ENCODE data around the gene RNF32. TPM values are rescaled to one million over a fixed set of nuclear protein-coding genes. Genes with fewer than 3 reads are reported as not detected.

Gene RNF32
- total RNA-seq, 1 experiment from 2014 or later, result 3.5 TPM

DNA sequence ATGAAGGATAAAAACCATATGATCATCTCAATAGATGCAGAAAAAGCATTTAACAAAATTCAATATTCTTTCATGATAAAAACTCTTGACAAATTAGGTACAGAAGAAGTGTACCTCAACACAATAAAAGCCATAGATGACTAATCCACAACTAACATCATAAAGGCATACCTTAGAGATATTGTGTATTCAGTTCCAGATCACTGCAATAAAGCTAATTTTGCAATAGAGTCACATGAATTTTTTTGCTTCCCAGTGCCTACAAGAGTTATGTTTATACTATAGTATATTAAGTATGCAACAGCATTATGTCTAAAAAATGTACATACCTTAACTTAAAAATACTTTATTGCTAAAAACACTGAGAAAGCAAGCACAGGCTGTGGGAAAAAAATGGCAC, 18.9 kb upstream of the RNF32 start:
- ATAC-seq (no peak), DNase-seq (ENCODE audit: low read depth, low spot score) (no peak)
- no peak overlapping the region for H3K27ac ChIP-seq (ENCODE audit: low read length)
- H3K4me1 ChIP-seq (ENCODE audit: control insufficient read depth, insufficient read depth, low read length), result no peaks in the 10 kb centered on the region
- H3K27me3 ChIP-seq (ENCODE audit: control insufficient read depth, insufficient read depth, low read length), result no peaks in the 10 kb centered on the region
- no TSS peak for BruUV-seq (replicated peaks)
- in situ Hi-C loops (cut with HindIII; ENCODE audit: low pct_unique_long_range_greater_than_20kb, low sequenced_read_pairs) (no loop called here), intact Hi-C loops (cut with micrococcal nuclease; ENCODE audit: unreplicated experiment) (no loop called here)
- no peaks in the 10 kb centered on the region for H3K9me3 ChIP-seq (ENCODE audit: control insufficient read depth, insufficient read depth, low read depth, low read length)
- TF ChIP-seq SIN3A (IDR thresholded peaks at IDR 0.05; ENCODE audit: borderline replicate concordance, insufficient read depth, low read depth, low read length), result no peak
- TF ChIP-seq, protein P1, sequence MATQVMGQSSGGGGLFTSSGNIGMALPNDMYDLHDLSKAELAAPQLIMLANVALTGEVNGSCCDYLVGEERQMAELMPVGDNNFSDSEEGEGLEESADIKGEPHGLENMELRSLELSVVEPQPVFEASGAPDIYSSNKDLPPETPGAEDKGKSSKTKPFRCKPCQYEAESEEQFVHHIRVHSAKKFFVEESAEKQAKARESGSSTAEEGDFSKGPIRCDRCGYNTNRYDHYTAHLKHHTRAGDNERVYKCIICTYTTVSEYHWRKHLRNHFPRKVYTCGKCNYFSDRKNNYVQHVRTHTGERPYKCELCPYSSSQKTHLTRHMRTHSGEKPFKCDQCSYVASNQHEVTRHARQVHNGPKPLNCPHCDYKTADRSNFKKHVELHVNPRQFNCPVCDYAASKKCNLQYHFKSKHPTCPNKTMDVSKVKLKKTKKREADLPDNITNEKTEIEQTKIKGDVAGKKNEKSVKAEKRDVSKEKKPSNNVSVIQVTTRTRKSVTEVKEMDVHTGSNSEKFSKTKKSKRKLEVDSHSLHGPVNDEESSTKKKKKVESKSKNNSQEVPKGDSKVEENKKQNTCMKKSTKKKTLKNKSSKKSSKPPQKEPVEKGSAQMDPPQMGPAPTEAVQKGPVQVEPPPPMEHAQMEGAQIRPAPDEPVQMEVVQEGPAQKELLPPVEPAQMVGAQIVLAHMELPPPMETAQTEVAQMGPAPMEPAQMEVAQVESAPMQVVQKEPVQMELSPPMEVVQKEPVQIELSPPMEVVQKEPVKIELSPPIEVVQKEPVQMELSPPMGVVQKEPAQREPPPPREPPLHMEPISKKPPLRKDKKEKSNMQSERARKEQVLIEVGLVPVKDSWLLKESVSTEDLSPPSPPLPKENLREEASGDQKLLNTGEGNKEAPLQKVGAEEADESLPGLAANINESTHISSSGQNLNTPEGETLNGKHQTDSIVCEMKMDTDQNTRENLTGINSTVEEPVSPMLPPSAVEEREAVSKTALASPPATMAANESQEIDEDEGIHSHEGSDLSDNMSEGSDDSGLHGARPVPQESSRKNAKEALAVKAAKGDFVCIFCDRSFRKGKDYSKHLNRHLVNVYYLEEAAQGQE (IDR thresholded peaks at IDR 0.05; ENCODE audit: insufficient read depth in 1 of 2, low read depth in 2 of 2, low read length in 1 of 2), result no peak
- TF ChIP-seq TCF7L2 (IDR thresholded peaks at IDR 0.05; ENCODE audit: low read depth, low read length), result no peak
- TF ChIP-seq, protein P2, sequence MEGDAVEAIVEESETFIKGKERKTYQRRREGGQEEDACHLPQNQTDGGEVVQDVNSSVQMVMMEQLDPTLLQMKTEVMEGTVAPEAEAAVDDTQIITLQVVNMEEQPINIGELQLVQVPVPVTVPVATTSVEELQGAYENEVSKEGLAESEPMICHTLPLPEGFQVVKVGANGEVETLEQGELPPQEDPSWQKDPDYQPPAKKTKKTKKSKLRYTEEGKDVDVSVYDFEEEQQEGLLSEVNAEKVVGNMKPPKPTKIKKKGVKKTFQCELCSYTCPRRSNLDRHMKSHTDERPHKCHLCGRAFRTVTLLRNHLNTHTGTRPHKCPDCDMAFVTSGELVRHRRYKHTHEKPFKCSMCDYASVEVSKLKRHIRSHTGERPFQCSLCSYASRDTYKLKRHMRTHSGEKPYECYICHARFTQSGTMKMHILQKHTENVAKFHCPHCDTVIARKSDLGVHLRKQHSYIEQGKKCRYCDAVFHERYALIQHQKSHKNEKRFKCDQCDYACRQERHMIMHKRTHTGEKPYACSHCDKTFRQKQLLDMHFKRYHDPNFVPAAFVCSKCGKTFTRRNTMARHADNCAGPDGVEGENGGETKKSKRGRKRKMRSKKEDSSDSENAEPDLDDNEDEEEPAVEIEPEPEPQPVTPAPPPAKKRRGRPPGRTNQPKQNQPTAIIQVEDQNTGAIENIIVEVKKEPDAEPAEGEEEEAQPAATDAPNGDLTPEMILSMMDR (IDR thresholded peaks at IDR 0.05), result no peak
- TF ChIP-seq POLR2AphosphoS5 (IDR thresholded peaks at IDR 0.05; ENCODE audit: low read depth, low read length), result no peak
- ChIA-PET CTCF (no interaction called here), POLR2A (no interaction called here)
- H3K4me3 ChIP-seq (ENCODE audit: low read depth in 2 of 2, low read length in 2 of 2), result no peak overlapping the region
- H3K36me3 ChIP-seq (ENCODE audit: control insufficient read depth, insufficient read depth, low read length), result no peaks in the 10 kb centered on the region

DNA sequence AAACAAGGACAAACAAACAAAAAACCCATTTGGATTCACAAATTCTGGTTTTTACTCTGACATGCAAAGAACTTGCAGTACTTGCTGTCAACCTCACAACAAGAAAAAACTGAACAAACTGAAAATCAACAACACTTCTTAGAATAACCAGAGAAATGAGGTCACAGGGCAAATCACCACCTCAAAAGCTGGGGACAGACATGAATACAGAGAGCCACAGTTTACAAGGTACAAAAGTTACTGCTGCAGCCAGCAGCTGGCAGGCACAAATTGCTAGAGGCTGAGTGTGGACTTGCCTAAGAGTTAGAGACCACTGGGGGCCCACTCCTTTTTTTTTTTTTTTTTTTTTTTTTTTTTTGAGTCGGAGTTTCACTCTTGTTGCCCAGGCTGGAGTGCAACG, 15.0 kb upstream of the RNF32 start:
- no peaks in the 10 kb centered on the region for H3K27me3 ChIP-seq (ENCODE audit: control insufficient read depth, insufficient read depth, low read length)
- ATAC-seq (no peak), DNase-seq (ENCODE audit: low read depth, low spot score) (no peak)
- H3K9me3 ChIP-seq (ENCODE audit: control insufficient read depth, insufficient read depth, low read depth, low read length), result peaks cover 6% of the 10 kb centered on the region; the same call in 1 of the 2 replicates
- H3K36me3 ChIP-seq (ENCODE audit: control insufficient read depth, insufficient read depth, low read length), result no peaks in the 10 kb centered on the region
- intact Hi-C loops (cut with micrococcal nuclease; ENCODE audit: unreplicated experiment), result no loop called here
- in situ Hi-C loops (cut with HindIII; ENCODE audit: low pct_unique_long_range_greater_than_20kb, low sequenced_read_pairs), result no loop called here
- no peaks in the 10 kb centered on the region for H3K4me1 ChIP-seq (ENCODE audit: control insufficient read depth, insufficient read depth, low read length)
- CTCF ChIA-PET, result no interaction called here
- no TSS peak for BruUV-seq (replicated peaks)
- TF ChIP-seq, protein P1 (IDR thresholded peaks at IDR 0.05; ENCODE audit: insufficient read depth in 1 of 2, low read depth in 2 of 2, low read length in 1 of 2), result no peak
- TF ChIP-seq SIN3A (IDR thresholded peaks at IDR 0.05; ENCODE audit: borderline replicate concordance, insufficient read depth, low read depth, low read length) (no peak), TCF7L2 (IDR thresholded peaks at IDR 0.05; ENCODE audit: low read depth, low read length) (no peak), POLR2AphosphoS5 (IDR thresholded peaks at IDR 0.05; ENCODE audit: low read depth, low read length) (no peak)
- TF ChIP-seq, protein P2 (IDR thresholded peaks at IDR 0.05), result no peak
- POLR2A ChIA-PET, result no interaction called here
- no peak overlapping the region for H3K4me3 ChIP-seq (ENCODE audit: low read depth in 2 of 2, low read length in 2 of 2)
- H3K27ac ChIP-seq (ENCODE audit: low read length), result no peak overlapping the region
